Measurements from ENCODE around the gene DRD4. TPM values are rescaled to one million over a fixed set of nuclear protein-coding genes. Genes with fewer than 3 reads are reported as not detected.

The DRD4 gene
- total RNA-seq, 4 donors from 2014 or later, result 0.66 TPM; not detected in 3

- TF ChIP-seq CTCF (IDR thresholded peaks at IDR 0.05; ENCODE audit: low read depth), result no peak
Observed at GRCh38 chr11:618856-619627, 18.0 kb upstream of the DRD4 start.

- no peak for TF ChIP-seq CTCF (IDR thresholded peaks at IDR 0.05; ENCODE audit: low read depth)
Observed at GRCh38 chr11:619628-620050, 17.4 kb upstream of the DRD4 start.

GRCh38 chr11:620201-620600, 16.9 kb upstream of the DRD4 start:
- TF ChIP-seq CTCF (IDR thresholded peaks at IDR 0.05; ENCODE audit: low read depth), result no peak

GRCh38 chr11:620935-621814, 15.9 kb upstream of the DRD4 start:
- no peak for TF ChIP-seq CTCF (IDR thresholded peaks at IDR 0.05; ENCODE audit: low read depth)

- no peak for TF ChIP-seq CTCF (IDR thresholded peaks at IDR 0.05; ENCODE audit: low read depth)
Observed at GRCh38 chr11:621838-622237, 15.2 kb upstream of the DRD4 start.

- TF ChIP-seq CTCF (IDR thresholded peaks at IDR 0.05; ENCODE audit: low read depth), result no peak
Observed at GRCh38 chr11:623349-623869, 13.7 kb upstream of the DRD4 start.
